Calu3 (cell line): ENCODE results near the gene AK4. TPM values are rescaled to one million over a fixed set of nuclear protein-coding genes. Genes with fewer than 3 reads are reported as not detected.

Source experiments
- BruUV-seq: library from RNA; stranded (reverse); fragments of 400-500 nt; replicated peaks from 2 replicates; lab custom pipeline; 2021; lab: Mats Ljungman, UMichigan
- CTCF ChIA-PET: fragments of 300-600 bp; sonication (Branson Sonifier 250); formaldehyde crosslinking; loops from one replicate; lab custom pipeline; 2022; ENCODE audit warnings: antibody characterized with exemption; lab: Charles Lee
- DNase-seq: peaks from one replicate; pipeline ENCODE4 v3.0.0; 2022
- H3K27ac Mint-ChIP-seq: one replicate; pipeline ENCODE4 v1.8.0; 2022; ENCODE audit warnings: mixed read lengths; ENCODE audit not compliant: unreplicated experiment
- H3K27me3 Mint-ChIP-seq: one replicate; pipeline ENCODE4 v1.8.0; 2022; ENCODE audit warnings: mixed read lengths; ENCODE audit not compliant: unreplicated experiment
- H3K36me3 Mint-ChIP-seq: one replicate; pipeline ENCODE4 v1.8.0; 2022; ENCODE audit warnings: mild to moderate bottlenecking, moderate library complexity, mixed read lengths; ENCODE audit not compliant: insufficient read depth, unreplicated experiment
- H3K4me1 Mint-ChIP-seq: one replicate; pipeline ENCODE4 v1.8.0; 2022; ENCODE audit warnings: mild to moderate bottlenecking, low read depth, mixed read lengths; ENCODE audit not compliant: unreplicated experiment
- H3K4me3 Mint-ChIP-seq: one replicate; pipeline ENCODE4 v1.8.0; 2022; ENCODE audit warnings: mild to moderate bottlenecking, low read depth, moderate library complexity, mixed read lengths; ENCODE audit not compliant: unreplicated experiment
- H3K9me3 Mint-ChIP-seq: one replicate; pipeline ENCODE4 v1.8.0; 2022; ENCODE audit warnings: low read depth, mixed read lengths; ENCODE audit not compliant: unreplicated experiment
- intact Hi-C: fragments of 100-400 bp; cut with micrococcal nuclease; formaldehyde crosslinking; loops from one replicate; pipeline ENCODE4 v1.10.0; 2022; ENCODE audit not compliant: unreplicated experiment
- total RNA-seq: library from RNA; stranded (reverse); gene quantifications from 2 replicates; pipeline ENCODE4 v1.2.3, GENCODE V29; 2022
- TF ChIP-seq, protein P1 (sequence below): fragments of 200-600 bp; IDR thresholded peaks from one replicate; pipeline ENCODE4 v1.8.0; 2022; ENCODE audit warnings: antibody characterized with exemption; ENCODE audit not compliant: unreplicated experiment

Gene AK4
- total RNA-seq, 1 experiment from 2014 or later = 49.9 TPM

DNA sequence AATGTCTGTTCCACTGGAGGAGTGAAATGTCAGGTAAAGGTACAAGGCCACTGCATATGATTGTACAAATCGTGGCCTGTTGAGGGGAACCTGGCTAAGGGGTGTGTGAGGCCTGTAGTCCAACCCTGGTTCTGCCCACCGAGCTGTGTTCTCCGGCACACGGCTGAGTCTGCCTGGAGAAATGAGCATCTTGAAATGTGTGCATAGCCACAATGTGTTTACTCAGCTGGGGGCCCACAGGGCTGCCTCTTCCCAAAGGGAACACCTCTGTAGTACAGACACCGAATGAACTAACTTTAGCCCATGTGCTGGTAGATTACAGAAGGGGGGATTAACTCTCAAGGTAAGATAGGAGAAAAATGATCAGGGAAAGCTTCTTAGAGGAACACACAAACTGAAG lies 30.2 kb downstream of the AK4 start:
- Mint-ChIP-seq H3K4me3 (peak overlapping the region; percentile 29), H3K36me3 (peaks cover 16% of the 10 kb centered on the region), H3K9me3 (no peaks in the 10 kb centered on the region), H3K27ac (peak overlapping the region; percentile 36), H3K27me3 (no peaks in the 10 kb centered on the region), H3K4me1 (peaks cover 88% of the 10 kb centered on the region)
- TF ChIP-seq, protein P1, sequence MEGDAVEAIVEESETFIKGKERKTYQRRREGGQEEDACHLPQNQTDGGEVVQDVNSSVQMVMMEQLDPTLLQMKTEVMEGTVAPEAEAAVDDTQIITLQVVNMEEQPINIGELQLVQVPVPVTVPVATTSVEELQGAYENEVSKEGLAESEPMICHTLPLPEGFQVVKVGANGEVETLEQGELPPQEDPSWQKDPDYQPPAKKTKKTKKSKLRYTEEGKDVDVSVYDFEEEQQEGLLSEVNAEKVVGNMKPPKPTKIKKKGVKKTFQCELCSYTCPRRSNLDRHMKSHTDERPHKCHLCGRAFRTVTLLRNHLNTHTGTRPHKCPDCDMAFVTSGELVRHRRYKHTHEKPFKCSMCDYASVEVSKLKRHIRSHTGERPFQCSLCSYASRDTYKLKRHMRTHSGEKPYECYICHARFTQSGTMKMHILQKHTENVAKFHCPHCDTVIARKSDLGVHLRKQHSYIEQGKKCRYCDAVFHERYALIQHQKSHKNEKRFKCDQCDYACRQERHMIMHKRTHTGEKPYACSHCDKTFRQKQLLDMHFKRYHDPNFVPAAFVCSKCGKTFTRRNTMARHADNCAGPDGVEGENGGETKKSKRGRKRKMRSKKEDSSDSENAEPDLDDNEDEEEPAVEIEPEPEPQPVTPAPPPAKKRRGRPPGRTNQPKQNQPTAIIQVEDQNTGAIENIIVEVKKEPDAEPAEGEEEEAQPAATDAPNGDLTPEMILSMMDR = no peak
- BruUV-seq = no TSS peak
- DNase-seq = no peak
- CTCF ChIA-PET = interaction anchor here (1.3 to 1.9 kb wide), 3 partner anchors 9 to 31 kb away, joined by 5 to 7 read pairs (median 6); no protein-coding TSS in a partner anchor
- intact Hi-C loops = loop anchor here (5.0 kb wide), 1 partner anchor 36 kb away; no protein-coding TSS in a partner anchor

DNA sequence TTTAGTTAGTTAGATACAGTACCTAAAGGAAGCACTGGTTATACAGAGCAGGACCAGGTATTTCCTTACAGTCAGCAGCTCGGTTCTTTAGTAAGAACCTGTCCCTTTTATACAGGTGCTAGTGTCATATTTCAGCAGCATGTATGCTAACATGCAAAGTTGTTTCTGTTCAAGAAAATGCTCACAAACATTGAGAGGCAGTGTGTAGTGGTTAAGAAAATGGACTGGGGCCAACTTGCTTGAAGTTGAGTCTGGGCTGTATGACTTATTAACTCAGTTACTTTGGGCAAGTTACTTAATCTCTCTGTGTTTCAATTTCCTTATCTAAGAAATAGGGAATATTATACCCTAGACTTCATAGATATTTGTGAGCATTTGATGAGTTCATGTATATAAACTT lies 31.1 kb downstream of the AK4 start:
- Mint-ChIP-seq H3K9me3 (no peaks in the 10 kb centered on the region), H3K4me1 (peaks cover 79% of the 10 kb centered on the region), H3K36me3 (peaks cover 10% of the 10 kb centered on the region), H3K27me3 (no peaks in the 10 kb centered on the region), H3K4me3 (peak overlapping the region; percentile 29), H3K27ac (peak overlapping the region; percentile 36)
- no TSS peak for BruUV-seq
- TF ChIP-seq, protein P1 = no peak
- intact Hi-C loops = loop anchor here (5.0 kb wide), 1 partner anchor 37 kb away; no protein-coding TSS in a partner anchor
- peak; percentile 44 for DNase-seq
- CTCF ChIA-PET = interaction anchor here (0.6 to 1.7 kb wide), 4 partner anchors 9 to 13 kb away, joined by 4 to 7 read pairs (median 6); no protein-coding TSS in a partner anchor

DNA sequence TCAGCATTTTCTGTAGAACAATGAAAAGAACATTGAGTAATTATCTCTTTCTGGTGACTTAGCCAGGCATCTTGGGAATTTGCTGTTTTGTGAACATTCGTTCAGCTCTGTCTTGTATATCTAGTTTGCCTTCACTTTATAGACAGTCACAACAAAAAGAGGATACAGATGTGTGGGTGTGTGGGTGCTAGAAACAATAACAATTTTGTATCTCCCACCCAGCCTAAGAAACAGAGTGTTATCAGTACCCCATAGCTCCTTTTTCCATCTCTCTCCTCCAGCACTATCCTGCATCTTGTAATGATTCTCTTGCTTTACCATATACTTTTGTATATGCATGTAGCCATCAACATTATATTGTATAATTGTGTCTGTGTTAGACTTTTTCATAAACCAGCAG lies 33.0 kb downstream of the AK4 start:
- H3K4me1 Mint-ChIP-seq = peaks cover 61% of the 10 kb centered on the region
- H3K4me3 Mint-ChIP-seq = no peak overlapping the region
- intact Hi-C loops = no loop called here
- no TSS peak for BruUV-seq
- no peaks in the 10 kb centered on the region for H3K36me3 Mint-ChIP-seq
- H3K9me3 Mint-ChIP-seq = no peaks in the 10 kb centered on the region
- no peaks in the 10 kb centered on the region for H3K27me3 Mint-ChIP-seq
- H3K27ac Mint-ChIP-seq = no peak overlapping the region
- TF ChIP-seq, protein P1 = no peak
- DNase-seq = no peak
- CTCF ChIA-PET = interaction anchor here (0.6 to 1.4 kb wide), 2 partner anchors 15 to 28 kb away, joined by 3 to 4 read pairs; no protein-coding TSS in a partner anchor

DNA sequence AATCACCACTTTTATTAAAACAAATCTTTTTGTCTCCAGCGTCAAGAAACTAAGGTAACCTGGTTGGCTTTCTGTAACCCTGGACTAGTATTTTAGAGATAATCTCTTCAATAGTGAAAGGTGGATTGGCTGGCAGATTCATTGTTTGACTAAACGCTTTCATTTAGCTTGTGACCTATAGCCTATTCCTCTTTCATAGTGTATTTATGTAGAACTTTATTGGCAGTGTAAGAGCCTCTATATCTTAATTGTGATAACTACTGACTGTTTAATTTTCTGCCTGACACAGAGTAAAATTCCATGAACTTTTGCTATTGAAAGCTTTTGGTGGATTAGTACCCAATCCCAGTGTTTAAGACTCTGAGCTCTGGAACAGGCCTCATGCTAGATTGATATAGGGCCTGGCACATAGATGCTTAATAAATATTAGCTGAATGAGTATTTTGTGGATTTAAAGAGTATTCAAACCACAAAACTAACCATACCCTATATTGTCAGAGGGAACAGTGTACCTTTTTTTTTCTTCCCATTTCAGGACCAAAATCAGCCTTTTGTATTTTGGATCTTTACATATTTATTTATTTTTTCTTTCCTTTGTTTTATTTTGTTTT lies 34.8 kb downstream of the AK4 start:
- DNase-seq = no peak
- intact Hi-C loops = no loop called here
- H3K36me3 Mint-ChIP-seq = no peaks in the 10 kb centered on the region
- TF ChIP-seq, protein P1 = no peak
- no peak overlapping the region for H3K27ac Mint-ChIP-seq
- peaks cover 43% of the 10 kb centered on the region for H3K4me1 Mint-ChIP-seq
- no TSS peak for BruUV-seq
- no peaks in the 10 kb centered on the region for H3K27me3 Mint-ChIP-seq
- H3K9me3 Mint-ChIP-seq = no peaks in the 10 kb centered on the region
- CTCF ChIA-PET = interaction anchor here (0.7 to 1.0 kb wide), 2 partner anchors 14 to 46 kb away, joined by 3 to 5 read pairs; no protein-coding TSS in a partner anchor
- H3K4me3 Mint-ChIP-seq = no peak overlapping the region
